GM21737 (cell line): ENCODE results near the gene ERC1.

Source experiments
- ATAC-seq: cut with Tn5 transposase; IDR thresholded peaks from one replicate; pipeline ENCODE4 v1.9.1; 2021; ENCODE audit warnings: mild to moderate bottlenecking, moderate library complexity; ENCODE audit not compliant: unreplicated experiment

Gene ERC1

GRCh38 chr12:1281683-1282366 is 290.8 kb downstream of the ERC1 start:
- no peak for ATAC-seq

GRCh38 chr12:1282670-1283315 is 291.8 kb downstream of the ERC1 start:
- ATAC-seq, result no peak

GRCh38 chr12:1283316-1283715 is 292.3 kb downstream of the ERC1 start:
- ATAC-seq, result no peak

GRCh38 chr12:1284611-1285010 is 293.6 kb downstream of the ERC1 start:
- ATAC-seq, result no peak

DNA sequence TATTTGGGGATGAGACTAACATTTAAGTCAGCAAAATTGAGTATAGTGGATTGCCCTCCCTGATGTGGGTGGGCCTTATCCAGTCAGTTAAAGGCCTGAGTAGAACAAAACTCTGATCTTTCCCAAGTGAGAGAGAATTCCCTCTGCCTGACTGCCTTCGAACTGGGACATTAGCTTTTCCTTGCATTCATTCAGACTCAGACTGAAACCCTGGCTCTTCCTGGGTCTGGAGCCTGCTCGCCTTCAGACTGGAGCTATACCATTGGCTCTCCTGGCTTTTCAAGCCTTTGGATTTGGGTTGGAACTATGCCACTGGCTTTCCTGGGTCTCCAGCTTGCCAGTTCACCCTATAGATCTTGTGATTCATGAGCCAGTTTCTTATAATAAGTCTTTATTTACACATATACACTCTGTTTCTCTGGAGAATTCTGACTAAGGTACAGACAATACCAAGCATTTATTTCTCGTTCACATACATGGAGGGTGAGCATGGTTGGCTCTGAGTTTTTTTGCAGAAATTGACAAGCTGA is 296.5 kb downstream of the ERC1 start:
- ATAC-seq, result no peak

GRCh38 chr12:1288333-1288732 is 297.3 kb downstream of the ERC1 start:
- no peak for ATAC-seq

- no peak for ATAC-seq
These were observed 298.5 kb downstream of the ERC1 start for GRCh38 chr12:1289371-1290155.

DNA sequence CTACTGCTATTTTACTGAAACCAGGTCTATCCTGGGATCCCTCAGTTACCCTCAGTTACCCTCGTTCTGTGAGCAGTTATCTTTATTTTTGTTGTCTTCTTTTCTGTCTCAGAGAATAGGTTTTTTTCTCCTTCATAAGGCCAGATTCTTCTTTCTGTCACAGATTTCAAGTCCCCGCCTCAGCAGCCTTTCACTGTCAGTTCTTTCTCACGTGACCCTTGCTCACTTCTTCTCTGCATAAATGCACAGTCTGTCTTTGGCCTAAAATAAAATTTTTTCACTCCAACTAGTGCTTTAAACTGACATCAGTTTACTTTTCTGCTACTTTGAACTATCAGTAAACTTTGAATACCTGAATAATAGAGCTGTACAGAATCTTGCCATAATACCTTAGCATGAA is 299.7 kb downstream of the ERC1 start:
- no peak for ATAC-seq

DNA sequence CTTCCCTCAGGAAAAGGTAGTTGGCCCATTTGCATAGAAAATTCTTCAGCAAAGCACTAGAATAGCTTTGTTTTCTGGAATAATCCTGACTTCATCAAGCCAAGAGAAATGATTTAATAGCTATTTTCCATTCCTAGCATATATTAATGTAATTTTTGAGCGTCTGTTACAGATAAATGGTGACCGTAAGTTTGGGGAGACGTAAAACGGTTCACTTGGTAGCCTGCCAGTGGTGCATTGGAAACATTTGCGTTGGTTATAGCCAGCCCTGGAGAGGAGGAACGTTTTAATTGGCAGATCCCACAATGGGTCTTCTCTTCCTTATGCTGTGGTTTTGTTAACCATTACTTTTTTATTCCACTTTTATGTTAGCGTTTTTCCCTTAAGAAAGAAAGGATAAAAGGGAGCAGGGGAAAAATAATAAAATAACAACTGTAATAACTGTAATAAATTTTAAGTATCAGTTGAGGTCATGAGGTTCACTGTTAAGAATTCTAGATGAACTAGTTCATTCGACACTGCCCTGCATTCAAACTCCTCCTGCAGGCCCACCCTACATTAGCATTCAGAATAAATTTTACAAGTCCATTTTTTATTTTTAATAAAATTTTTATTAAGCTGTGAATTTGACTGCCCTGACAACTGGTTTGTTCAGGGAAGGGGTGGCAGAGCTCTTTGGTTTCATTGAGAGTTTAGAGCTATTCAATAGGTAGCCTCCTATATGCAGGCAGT is 300.7 kb downstream of the ERC1 start:
- no peak for ATAC-seq

- ATAC-seq, result no peak
These were observed 302.9 kb downstream of the ERC1 start for GRCh38 chr12:1293901-1294300.

DNA sequence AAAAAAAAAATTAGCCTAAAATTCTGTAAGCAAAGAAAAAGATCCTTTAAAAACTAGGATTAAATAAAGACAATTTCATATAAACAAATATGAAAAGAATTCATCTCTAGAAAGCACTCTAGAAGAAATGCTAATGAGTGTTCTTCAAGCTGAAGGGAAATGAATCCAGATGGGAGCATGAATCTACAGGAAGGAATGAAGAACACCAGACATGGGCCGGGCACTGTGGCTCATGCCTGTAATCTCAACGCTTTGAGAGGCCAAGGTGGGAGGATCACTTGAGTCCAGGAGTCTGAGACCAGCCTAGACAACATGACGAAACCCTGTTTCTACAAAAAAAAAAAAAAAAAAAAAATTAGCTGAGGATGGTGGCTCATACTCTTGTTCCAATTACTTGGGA is 306.2 kb downstream of the ERC1 start:
- no peak for ATAC-seq

DNA sequence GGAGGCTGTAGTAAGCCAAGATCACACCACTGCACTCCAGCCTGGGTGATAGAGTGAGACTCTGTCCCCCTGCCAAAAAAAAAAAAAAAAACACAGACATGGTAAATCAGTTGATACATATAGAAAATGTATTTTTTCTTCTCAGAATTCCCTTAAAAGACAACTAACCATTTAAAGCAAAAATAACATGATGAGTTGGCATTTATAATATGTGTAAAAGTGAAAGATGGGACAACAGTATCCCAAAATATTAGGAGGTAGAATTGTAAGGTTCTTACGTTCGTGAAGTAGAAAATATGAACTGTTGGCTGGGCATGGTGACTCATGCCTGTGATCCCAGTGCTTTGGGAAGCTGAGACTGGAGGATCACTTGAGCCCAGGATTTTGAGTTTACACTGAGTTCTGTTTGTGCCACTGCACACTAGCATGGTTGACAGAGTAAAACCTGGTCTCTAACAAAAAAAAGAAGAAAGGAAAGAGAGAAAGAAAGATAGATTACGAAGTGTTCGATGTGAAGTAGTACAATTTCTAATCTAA is 306.7 kb downstream of the ERC1 start:
- ATAC-seq, result no peak

DNA sequence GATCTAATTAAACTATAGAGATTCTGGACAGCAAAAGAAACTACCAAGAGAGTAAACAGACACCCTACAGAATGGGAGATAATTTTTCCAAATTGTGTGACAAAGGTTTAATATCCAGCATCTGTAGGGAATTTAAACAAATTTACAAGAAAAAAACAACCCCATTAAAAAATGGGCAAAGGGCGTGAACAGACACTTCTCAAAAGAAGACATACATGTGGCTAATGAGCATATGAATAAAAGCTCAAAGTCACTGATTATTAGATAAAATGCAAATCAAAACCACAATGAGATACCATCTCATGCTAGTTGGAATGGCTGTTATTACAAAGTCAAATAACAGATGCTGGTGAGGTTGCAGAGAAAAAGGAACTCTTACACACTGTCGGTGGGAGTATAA is 309.4 kb downstream of the ERC1 start:
- no peak for ATAC-seq

- no peak for ATAC-seq
These were observed 311.3 kb downstream of the ERC1 start for GRCh38 chr12:1302201-1302870.

GRCh38 chr12:1305063-1305434 is 314.0 kb downstream of the ERC1 start:
- no peak for ATAC-seq

- ATAC-seq, result no peak
These were observed 314.9 kb downstream of the ERC1 start for GRCh38 chr12:1305791-1306500.

GRCh38 chr12:1306817-1307216 is 315.8 kb downstream of the ERC1 start:
- no peak for ATAC-seq

DNA sequence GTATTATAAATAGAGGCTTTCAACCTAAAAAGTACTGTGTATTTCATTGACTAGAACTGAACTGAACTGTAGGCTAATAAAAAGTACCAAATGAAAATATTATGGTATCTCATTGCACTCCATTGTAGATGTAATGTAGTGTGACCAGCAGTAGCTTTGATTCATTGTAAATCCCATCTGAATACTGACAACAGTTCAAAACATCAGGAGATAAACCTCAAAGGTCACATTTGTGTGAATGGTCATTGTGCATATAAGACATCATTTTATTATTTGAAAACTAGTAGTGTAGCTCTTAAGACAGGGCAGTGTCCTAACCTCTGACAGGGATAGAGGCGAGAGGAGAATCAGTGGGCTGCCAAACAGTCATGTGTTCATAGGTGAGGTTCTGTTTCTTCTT is 316.8 kb downstream of the ERC1 start:
- no peak for ATAC-seq

- no peak for ATAC-seq
These were observed 318.6 kb downstream of the ERC1 start for GRCh38 chr12:1309613-1310012.

DNA sequence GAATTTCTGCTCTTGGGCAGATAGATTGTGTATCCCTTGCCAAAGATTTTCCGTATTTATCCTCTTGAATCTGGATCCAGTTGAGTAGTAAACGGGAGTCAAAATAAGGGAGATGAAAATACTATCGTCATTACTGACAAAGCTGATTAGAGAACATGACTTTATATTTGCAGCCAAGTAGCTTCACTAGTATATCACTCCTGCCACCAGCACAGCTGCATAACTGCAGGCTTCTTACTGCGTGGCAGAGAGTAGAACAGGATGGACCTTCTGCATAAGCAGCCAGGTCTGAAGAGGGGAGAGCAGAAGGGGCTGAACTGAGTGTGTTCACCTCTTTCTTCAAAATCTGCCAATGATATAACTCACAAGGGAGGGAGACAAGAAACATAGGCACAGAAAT is 319.6 kb downstream of the ERC1 start:
- ATAC-seq, result no peak
